NCI-H82 treated with DMSO at 0.1 percent for 48 hours (cell line): ENCODE measurements around the gene ADAMTS3.

Source experiments
- DNase-seq: peaks from one replicate; lab custom pipeline; 2025; ENCODE audit not compliant: unreplicated experiment; lab: John Stamatoyannopoulos, UW

Gene ADAMTS3

GRCh38 chr4:72418458-72418857, 150.6 kb downstream of the ADAMTS3 start:
- peak; percentile 27 for DNase-seq

GRCh38 chr4:72410158-72410557, 158.9 kb downstream of the ADAMTS3 start:
- no peak for DNase-seq

DNA sequence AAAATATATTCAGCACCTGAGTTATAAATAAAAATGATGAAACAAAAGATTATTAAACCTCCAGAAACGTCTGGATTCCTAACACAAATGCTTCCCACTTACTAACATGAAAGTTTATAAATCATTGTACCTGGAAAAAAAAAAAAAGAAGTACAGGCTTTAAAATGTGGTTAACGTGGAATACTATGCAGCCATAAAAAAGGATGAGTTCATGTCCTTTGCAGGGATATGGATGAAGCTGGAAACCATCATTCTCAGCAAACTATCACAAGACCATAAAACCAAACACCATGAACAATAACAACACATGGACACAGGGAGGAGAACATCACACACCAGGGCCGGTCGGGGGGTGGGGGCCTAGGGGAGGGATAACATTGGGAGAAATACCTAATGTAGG, 160.5 kb downstream of the ADAMTS3 start:
- no peak for DNase-seq

DNA sequence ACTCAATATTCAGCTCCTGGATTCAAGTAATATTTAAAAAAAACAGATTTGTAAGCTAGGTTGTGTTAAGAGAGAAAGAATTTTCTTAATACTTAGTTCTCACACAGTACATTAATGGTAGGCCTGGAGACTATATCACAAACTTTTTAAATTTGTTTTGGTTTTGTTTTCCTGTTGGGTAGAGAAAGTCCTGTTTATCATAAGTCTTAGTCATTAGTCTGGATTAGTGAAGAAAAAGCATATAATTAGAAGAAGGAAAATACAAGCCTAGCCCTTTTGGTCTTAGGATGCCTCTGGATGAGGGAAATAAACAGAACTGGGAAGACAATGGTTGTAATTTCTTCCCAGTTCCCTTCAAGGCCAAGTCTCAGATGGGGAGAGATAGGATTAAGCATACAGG, 163.6 kb downstream of the ADAMTS3 start:
- DNase-seq = no peak

GRCh38 chr4:72397314-72397713, 171.7 kb downstream of the ADAMTS3 start:
- no peak for DNase-seq

DNA sequence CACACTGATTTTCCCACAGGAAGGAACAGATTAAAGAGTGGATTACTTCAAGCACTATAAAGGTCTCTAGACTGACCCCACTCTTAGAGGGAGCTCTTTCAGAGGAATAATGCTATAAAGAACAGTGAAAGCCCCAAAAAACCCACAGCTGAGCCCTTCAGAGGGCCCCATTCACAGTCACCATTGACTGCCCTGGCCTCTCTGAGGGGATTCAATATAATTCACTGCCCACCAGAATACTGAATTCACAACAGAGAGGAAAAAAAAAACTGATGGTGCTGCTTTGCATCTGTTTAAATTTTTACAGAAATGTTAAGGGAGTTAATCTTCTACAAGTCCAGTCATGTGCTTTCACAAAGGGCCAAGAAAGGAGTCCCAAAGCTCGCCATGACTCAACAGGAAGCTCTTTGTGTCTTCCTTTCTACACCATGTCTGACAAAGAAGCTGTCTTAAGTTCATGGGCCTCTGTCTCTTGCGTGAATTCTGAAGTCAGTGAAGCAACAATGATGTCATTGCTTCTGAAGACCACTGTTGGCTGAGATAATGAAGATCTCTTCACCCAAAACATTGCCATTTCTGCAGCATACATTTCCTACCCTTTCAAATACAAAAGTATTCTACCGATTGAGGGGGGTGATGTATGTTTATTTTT, 174.9 kb downstream of the ADAMTS3 start:
- DNase-seq = no peak

GRCh38 chr4:72391281-72391680, 177.7 kb downstream of the ADAMTS3 start:
- DNase-seq = no peak

GRCh38 chr4:72390409-72390808, 178.6 kb downstream of the ADAMTS3 start:
- no peak for DNase-seq

- DNase-seq = no peak
Observed at GRCh38 chr4:72388521-72388920, 180.5 kb downstream of the ADAMTS3 start.

DNA sequence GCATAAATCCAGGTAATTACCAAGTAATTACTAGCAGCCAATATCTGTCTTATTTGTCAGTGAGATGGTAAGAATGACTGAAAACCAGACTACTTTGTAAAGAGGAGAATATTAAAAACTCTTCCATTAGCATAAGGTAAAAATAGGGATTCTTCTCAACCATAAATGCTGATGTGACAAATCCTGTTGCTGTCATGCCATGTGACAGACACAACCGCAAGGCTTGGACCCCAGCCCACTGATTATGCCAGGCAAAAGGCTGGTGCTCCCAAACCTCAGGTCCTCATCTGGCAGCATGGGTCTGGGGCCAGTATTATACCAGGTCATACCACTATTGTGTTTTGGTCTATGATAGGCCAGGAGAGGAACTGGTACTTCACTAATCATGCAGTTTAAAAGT, 181.1 kb downstream of the ADAMTS3 start:
- no peak for DNase-seq

DNA sequence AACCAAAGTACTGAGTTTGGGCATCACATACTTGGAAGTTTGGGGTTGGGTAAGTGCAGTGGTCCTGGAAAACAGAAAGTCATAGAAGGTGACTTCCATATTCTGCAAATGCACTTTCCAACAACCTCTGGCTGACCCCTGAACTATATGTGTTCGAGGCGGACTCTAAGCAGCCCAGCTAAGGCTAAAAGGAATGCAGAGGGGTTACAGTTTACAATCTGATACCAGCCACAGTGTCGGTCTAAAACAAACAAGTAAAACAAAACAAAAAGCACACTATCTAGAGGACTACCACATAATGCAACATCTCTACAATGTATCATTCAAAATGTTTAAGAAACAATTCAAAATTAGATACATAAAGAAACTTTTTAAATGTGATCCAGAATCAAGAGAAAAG, 185.6 kb downstream of the ADAMTS3 start:
- no peak for DNase-seq

DNA sequence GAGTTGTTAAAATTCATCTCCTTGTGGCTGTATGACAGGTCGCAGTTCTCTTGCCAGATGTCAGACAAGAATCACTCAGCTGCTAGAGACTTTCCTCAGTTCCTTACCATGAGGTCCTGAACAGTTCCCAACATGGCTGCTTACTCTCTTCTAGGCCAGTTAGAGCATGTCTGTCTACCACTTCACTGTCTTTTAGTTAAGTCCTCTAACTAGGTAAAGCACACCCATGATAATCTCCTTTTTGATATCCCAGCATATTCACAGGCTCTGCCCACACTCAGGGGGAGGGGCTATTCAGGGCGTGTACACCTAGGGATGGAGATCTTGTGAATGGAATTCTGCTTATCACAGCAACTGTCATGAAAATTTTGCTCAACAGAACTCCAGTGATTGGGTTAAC, 190.1 kb downstream of the ADAMTS3 start:
- no peak for DNase-seq

- DNase-seq = no peak
Observed at GRCh38 chr4:72377491-72378194, 191.4 kb downstream of the ADAMTS3 start.

- no peak for DNase-seq
Observed at GRCh38 chr4:72376901-72377300, 192.1 kb downstream of the ADAMTS3 start.

DNA sequence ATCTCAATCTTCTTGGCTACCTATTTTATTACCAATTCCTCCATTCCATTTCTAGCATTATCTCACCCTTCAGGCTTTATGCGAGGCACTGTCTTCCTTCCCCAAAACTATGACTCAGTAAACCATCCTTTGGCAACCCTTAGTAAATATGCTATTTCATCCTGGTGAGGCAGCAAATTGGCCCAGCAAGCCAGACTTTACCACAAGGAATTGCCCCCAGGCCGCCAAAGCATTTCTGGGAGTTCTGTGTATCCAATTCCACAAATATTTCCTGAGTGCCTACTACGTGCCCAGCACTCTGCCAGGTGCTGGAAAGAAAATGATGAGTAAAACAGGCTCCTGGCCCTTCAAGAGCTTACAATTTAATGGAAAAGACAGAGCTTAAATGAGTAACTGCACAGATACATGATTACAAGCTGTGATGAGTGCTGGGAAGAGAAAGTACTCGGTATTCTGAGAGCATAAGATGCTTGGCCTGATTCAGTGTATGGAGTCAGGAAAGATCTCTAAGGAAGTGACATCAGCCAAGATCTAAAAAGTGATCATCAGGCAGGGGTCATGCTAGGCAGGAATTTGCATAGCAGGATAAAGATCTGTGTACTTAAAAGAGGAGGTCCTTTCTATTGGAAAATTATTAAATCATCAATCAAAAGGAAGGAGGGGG, 193.8 kb downstream of the ADAMTS3 start:
- DNase-seq = no peak

GRCh38 chr4:72374159-72374558, 194.9 kb downstream of the ADAMTS3 start:
- DNase-seq = no peak

DNA sequence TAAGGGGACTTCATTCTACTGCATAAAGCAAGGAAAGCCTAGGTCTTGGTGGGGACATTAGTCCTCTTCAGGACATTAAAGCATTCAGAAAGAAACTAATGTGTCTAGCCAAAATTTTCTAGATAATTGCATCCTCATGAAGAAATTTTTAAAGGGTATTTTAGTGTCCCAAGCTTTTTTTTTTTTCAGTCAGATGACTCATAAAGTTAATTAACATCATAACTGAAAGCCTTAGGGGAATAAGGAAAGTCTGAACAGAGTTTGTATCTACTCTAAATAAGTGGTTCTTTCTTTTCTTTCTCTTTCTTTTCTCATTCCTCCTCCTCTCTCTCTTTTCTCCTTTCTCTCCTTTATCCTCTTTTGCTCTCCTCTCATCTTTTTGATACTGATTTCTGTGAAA, 202.4 kb downstream of the ADAMTS3 start:
- no peak for DNase-seq

- no peak for DNase-seq
Observed at GRCh38 chr4:72365981-72366380, 203.0 kb downstream of the ADAMTS3 start.

DNA sequence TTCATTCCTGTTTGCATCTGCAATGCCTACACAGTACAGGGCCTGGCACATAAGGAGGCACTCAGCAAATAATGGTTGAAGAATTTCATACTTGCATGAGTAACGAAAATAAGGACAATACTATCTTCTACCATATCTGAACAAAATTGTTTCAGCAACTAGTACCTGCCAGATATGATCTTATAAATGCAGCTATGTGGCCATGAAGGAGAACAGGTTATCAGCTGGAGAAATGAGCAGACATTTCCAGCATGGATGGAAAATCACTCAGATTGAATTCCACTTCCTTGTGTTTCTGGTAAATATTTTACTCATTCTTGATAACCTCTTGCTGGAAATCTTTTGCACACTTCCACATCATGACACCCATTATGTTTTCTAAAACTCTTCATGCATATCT, 204.0 kb downstream of the ADAMTS3 start:
- DNase-seq = no peak

- DNase-seq = no peak
Observed at GRCh38 chr4:72360075-72360474, 208.9 kb downstream of the ADAMTS3 start.

GRCh38 chr4:72358483-72358882, 210.5 kb downstream of the ADAMTS3 start:
- no peak for DNase-seq

DNA sequence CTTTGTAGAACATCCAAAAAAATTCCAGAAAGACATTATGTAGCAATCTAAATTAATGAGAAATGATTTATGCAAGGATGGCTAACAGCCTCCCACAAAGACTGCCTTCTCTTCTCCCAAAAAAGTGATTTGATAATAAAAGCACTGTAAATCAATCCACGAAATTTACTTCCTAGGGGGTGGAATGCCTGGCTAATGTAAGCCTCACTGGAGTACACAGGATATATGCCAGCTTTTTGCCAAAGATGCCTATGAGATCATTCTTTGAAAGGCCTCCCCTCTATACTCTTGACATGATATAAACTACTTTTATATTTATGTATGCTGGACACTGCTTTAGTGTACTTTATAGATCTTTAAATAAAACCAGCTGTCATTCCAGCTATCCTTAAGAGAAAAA, 211.1 kb downstream of the ADAMTS3 start:
- DNase-seq = no peak
